ENCODE data around the gene CHFR. TPM values are rescaled to one million over a fixed set of nuclear protein-coding genes. Genes with fewer than 3 reads are reported as not detected.
A peak's percentile ranks its signal among the peaks of the same experiment; 100 is the strongest.

The CHFR gene
- total RNA-seq, 2 donors from 2014 or later, result 57.0 to 80.4 TPM

DNA sequence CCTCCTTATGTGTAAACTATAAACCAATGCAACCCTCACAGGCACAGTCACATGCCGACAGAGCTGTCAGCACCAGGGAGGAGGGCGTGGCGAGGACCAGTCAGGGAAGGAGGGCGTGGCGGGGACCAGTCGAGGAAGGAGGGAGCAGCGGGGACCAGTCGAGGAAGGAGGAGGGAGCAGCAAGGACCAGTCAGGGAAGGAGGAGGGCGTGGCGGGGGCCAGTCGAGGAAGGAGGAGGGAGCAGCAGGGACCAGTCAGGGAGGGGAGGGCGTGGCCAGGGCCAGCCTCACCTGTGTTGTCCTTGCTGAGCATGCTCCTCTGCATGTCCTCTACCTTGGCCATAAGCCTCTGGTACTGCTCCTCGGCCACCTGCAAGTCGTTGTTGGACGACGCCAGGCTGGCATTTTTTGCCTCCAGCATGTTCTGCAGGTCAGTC, 83.0 kb downstream of the CHFR start:
- TF ChIP-seq, protein P1, sequence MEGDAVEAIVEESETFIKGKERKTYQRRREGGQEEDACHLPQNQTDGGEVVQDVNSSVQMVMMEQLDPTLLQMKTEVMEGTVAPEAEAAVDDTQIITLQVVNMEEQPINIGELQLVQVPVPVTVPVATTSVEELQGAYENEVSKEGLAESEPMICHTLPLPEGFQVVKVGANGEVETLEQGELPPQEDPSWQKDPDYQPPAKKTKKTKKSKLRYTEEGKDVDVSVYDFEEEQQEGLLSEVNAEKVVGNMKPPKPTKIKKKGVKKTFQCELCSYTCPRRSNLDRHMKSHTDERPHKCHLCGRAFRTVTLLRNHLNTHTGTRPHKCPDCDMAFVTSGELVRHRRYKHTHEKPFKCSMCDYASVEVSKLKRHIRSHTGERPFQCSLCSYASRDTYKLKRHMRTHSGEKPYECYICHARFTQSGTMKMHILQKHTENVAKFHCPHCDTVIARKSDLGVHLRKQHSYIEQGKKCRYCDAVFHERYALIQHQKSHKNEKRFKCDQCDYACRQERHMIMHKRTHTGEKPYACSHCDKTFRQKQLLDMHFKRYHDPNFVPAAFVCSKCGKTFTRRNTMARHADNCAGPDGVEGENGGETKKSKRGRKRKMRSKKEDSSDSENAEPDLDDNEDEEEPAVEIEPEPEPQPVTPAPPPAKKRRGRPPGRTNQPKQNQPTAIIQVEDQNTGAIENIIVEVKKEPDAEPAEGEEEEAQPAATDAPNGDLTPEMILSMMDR (conservative IDR thresholded peaks at IDR 0.05), result no peak
- H3K36me3 Mint-ChIP-seq (ENCODE audit: low read depth), result peaks cover 78% of the 10 kb centered on the region
- Histone ChIP-seq H3K27me3 (ENCODE audit: control insufficient read depth, insufficient read depth, low read length, poor library complexity, severe bottlenecking) (no peaks in the 10 kb centered on the region), H3K27ac (ENCODE audit: low read depth, low read length) (no peak overlapping the region), H3K4me3 (ENCODE audit: low read length) (no peak overlapping the region), H3K36me3 (ENCODE audit: control insufficient read depth, insufficient read depth, low read length) (peaks cover 71% of the 10 kb centered on the region), H3K4me1 (ENCODE audit: control insufficient read depth, insufficient read depth, low read length) (no peaks in the 10 kb centered on the region), H3K9ac (ENCODE audit: extremely low read depth, low read length, poor library complexity, severe bottlenecking) (no peak overlapping the region), H3K9me3 (ENCODE audit: control insufficient read depth, low read length) (no peaks in the 10 kb centered on the region)
- H3K4me3 Mint-ChIP-seq, result no peak overlapping the region
- no peaks in the 10 kb centered on the region for H3K27me3 Mint-ChIP-seq (ENCODE audit: insufficient read depth)
- H3K27ac Mint-ChIP-seq, result no peak overlapping the region
- 85 to 94% methylated on average over 5 to 16 of the region's 16 CpGs for WGBS, 2 experiments (ENCODE audit: insufficient coverage in 1 of 2, insufficient read length in 1 of 2)
- H3K9me3 Mint-ChIP-seq, result no peaks in the 10 kb centered on the region
- peak; percentile 87 for DNase-seq
- H3K4me1 Mint-ChIP-seq, result no peaks in the 10 kb centered on the region

DNA sequence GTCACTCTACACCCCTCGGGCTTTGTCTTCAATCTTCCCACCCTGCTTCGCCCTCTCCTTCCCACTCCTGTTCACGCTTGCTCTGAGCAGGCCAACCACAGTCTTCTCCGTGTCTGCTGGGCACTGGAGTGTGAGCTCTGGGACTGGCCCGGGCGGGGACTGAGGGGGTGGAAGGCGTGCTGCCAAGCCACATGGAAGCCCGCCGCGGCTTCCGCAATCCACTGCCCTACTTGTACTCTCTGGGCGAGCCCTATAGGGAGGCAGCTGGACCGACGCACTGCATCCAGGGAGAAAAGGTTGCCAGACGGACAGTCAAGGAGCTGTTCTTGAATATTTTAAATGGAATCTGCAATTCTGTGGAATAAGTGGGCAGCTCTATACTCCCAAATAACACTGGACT, 83.5 kb downstream of the CHFR start:
- no peak overlapping the region for H3K4me3 ChIP-seq (ENCODE audit: low read length)
- H3K4me1 ChIP-seq (ENCODE audit: control insufficient read depth, insufficient read depth, low read length), result no peaks in the 10 kb centered on the region
- no peak overlapping the region for H3K27ac ChIP-seq (ENCODE audit: low read depth, low read length)
- Mint-ChIP-seq H3K27ac (no peak overlapping the region), H3K4me1 (no peaks in the 10 kb centered on the region), H3K27me3 (ENCODE audit: insufficient read depth) (no peaks in the 10 kb centered on the region), H3K9me3 (no peaks in the 10 kb centered on the region), H3K4me3 (no peak overlapping the region), H3K36me3 (ENCODE audit: low read depth) (peaks cover 79% of the 10 kb centered on the region)
- WGBS, 2 experiments (ENCODE audit: insufficient coverage in 1 of 2, insufficient read length in 1 of 2), result 94 to 97% methylated on average over 13 to 15 of the region's 15 CpGs
- H3K9me3 ChIP-seq (ENCODE audit: control insufficient read depth, low read length), result no peaks in the 10 kb centered on the region
- H3K9ac ChIP-seq (ENCODE audit: extremely low read depth, low read length, poor library complexity, severe bottlenecking), result no peak overlapping the region
- no peaks in the 10 kb centered on the region for H3K27me3 ChIP-seq (ENCODE audit: control insufficient read depth, insufficient read depth, low read length, poor library complexity, severe bottlenecking)
- TF ChIP-seq, protein P1 (conservative IDR thresholded peaks at IDR 0.05), result no peak
- no peak for DNase-seq
- H3K36me3 ChIP-seq (ENCODE audit: control insufficient read depth, insufficient read depth, low read length), result peaks cover 77% of the 10 kb centered on the region

DNA sequence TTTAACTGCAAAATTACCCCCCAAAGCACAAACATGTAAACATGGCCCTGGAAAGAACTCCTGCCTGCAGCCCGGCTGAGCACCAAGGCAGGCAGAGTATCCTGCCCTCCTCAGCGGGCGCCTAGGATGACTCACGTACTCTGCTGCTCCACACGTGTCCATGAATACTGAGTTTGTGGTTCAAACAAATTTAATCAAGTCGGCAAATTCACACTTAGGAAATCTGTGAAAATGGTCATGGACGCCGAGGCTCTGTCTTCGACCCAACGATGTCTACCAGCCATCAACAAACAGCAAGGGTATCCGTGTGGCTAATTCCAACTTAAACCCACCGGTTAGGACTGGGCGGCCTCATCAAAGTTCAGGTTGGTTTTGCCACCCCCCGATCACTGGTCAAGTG, 84.3 kb downstream of the CHFR start:
- Mint-ChIP-seq H3K36me3 (ENCODE audit: low read depth) (peaks cover 76% of the 10 kb centered on the region), H3K4me3 (no peak overlapping the region), H3K27me3 (ENCODE audit: insufficient read depth) (no peaks in the 10 kb centered on the region), H3K9me3 (no peaks in the 10 kb centered on the region), H3K27ac (no peak overlapping the region), H3K4me1 (no peaks in the 10 kb centered on the region)
- no peak for DNase-seq
- Histone ChIP-seq H3K27ac (ENCODE audit: low read depth, low read length) (no peak overlapping the region), H3K27me3 (ENCODE audit: control insufficient read depth, insufficient read depth, low read length, poor library complexity, severe bottlenecking) (no peaks in the 10 kb centered on the region), H3K36me3 (ENCODE audit: control insufficient read depth, insufficient read depth, low read length) (peaks cover 75% of the 10 kb centered on the region), H3K4me3 (ENCODE audit: low read length) (no peak overlapping the region), H3K9ac (ENCODE audit: extremely low read depth, low read length, poor library complexity, severe bottlenecking) (no peak overlapping the region), H3K9me3 (ENCODE audit: control insufficient read depth, low read length) (no peaks in the 10 kb centered on the region), H3K4me1 (ENCODE audit: control insufficient read depth, insufficient read depth, low read length) (no peaks in the 10 kb centered on the region)
- TF ChIP-seq, protein P1 (conservative IDR thresholded peaks at IDR 0.05), result no peak
- WGBS, 2 experiments (ENCODE audit: insufficient coverage in 1 of 2, insufficient read length in 1 of 2), result 94 to 97% methylated on average over 13 to 14 of the region's 14 CpGs
